HEK293 (cell line): ENCODE measurements around the gene S1PR4.

Experiments
- YY1 ChIP-seq: fragments of 450-650 bp; formaldehyde crosslinking; IDR thresholded peaks from 2 replicates; pipeline ENCODE4 v1.5.1; 2018; ENCODE audit warnings: missing biosample characterization, missing genetic modification characterization
- ZEB2 ChIP-seq: fragments of 450-650 bp; formaldehyde crosslinking; IDR thresholded peaks from 2 replicates; pipeline ENCODE4 v1.5.1; 2016; ENCODE audit warnings: missing biosample characterization, missing genetic modification characterization
- ZNF16 ChIP-seq: fragments of 450-650 bp; formaldehyde crosslinking; IDR thresholded peaks from 2 replicates; pipeline ENCODE4 v1.5.1; 2016; ENCODE audit warnings: low read depth, missing biosample characterization, missing genetic modification characterization
- ZNF529 ChIP-seq: fragments of 450-650 bp; formaldehyde crosslinking; IDR thresholded peaks from 2 replicates; pipeline ENCODE4 v1.5.1; 2017; ENCODE audit warnings: missing genetic modification characterization, missing biosample characterization; ENCODE audit not compliant: insufficient replicate concordance
- ZNF561 ChIP-seq: fragments of 450-650 bp; IDR thresholded peaks from 2 replicates; pipeline ENCODE4 v1.5.1; 2018; ENCODE audit warnings: missing biosample characterization, missing genetic modification characterization, borderline replicate concordance
- TF ChIP-seq, protein P1 (sequence below): fragments of 450-650 bp; formaldehyde crosslinking; IDR thresholded peaks from 2 replicates; pipeline ENCODE4 v1.5.1; 2016; ENCODE audit warnings: missing biosample characterization, missing genetic modification characterization

DNA sequence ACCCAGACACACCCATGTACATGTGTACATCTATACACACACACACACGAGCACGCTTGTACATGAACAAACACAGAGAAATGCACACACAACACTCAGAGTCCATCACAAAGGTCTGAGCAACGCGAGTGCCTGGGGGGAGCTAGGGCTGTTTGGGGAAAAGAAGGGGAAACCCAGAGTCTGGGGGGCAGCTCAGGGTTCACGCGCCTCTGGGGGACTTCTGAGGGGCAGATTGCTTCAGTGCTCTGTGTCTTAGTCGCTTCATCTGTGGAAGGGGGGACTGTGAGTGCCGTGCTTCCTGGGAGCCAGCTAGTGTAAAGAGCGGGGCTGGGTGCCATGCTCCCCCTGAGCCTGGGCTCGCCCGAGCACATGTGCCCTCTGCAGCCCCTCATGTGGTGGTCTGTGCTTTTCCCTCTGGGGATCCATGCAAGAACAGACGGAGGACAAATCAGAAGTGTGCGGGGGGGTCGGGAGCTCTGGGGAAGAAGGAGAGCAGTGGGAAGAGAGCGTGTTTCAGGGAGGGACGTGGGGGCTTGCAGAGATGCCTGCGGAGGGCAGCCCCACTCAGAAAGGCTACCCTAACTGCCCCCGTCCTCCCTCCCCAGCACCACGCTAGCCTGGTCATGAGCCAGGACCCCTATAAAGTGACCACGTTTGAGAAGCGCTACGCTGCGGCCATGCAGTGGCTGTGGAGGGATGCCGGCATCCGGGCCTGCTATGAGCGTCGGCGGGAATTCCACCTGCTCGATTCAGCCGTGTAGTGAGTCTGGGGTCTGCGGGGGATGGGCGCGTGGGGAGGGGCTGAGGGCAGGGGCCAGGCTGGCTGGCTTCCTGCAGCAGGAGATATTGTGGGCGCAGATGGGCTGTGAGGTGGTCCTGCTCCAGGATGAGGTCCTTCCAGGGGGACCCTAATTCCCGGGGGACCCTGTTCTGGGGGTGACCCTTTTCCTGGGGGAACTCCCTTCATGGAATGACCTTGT is 28.8 kb upstream of the S1PR4 start:
- no peak for TF ChIP-seq ZNF561
- TF ChIP-seq ZNF16 (tag by site-specific recombination), result no peak
- TF ChIP-seq, protein P1, sequence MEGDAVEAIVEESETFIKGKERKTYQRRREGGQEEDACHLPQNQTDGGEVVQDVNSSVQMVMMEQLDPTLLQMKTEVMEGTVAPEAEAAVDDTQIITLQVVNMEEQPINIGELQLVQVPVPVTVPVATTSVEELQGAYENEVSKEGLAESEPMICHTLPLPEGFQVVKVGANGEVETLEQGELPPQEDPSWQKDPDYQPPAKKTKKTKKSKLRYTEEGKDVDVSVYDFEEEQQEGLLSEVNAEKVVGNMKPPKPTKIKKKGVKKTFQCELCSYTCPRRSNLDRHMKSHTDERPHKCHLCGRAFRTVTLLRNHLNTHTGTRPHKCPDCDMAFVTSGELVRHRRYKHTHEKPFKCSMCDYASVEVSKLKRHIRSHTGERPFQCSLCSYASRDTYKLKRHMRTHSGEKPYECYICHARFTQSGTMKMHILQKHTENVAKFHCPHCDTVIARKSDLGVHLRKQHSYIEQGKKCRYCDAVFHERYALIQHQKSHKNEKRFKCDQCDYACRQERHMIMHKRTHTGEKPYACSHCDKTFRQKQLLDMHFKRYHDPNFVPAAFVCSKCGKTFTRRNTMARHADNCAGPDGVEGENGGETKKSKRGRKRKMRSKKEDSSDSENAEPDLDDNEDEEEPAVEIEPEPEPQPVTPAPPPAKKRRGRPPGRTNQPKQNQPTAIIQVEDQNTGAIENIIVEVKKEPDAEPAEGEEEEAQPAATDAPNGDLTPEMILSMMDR, result no peak
- no peak for TF ChIP-seq YY1 (tag by site-specific recombination)
- no peak for TF ChIP-seq ZNF529 (tag by site-specific recombination)
- no peak for TF ChIP-seq ZEB2 (tag by site-specific recombination)
